DMS79 treated with DMSO at 0.1 percent for 48 hours (cell line): ENCODE measurements around the gene RALGDS.

Source experiments
- DNase-seq: peaks from one replicate; lab custom pipeline; 2025; lab: John Stamatoyannopoulos, UW

RALGDS gene

GRCh38 chr9:133151041-133151440 lies 30.0 kb upstream of the RALGDS start:
- DNase-seq, result no peak

- DNase-seq, result peak; percentile 86
These were observed 28.3 kb upstream of the RALGDS start for GRCh38 chr9:133149130-133150015.

GRCh38 chr9:133148199-133149129 lies 27.4 kb upstream of the RALGDS start:
- DNase-seq, result peak; percentile 21

GRCh38 chr9:133147412-133148198 lies 26.6 kb upstream of the RALGDS start:
- peak; percentile 84 for DNase-seq

GRCh38 chr9:133146746-133147411 lies 25.8 kb upstream of the RALGDS start:
- no peak for DNase-seq

GRCh38 chr9:133144904-133145851 lies 24.1 kb upstream of the RALGDS start:
- no peak for DNase-seq

- DNase-seq, result peak; percentile 67
These were observed 23.3 kb upstream of the RALGDS start for GRCh38 chr9:133144142-133144903.

GRCh38 chr9:133143639-133144141 lies 22.6 kb upstream of the RALGDS start:
- DNase-seq, result no peak

GRCh38 chr9:133142684-133143622 lies 21.9 kb upstream of the RALGDS start:
- DNase-seq, result no peak

- peak; percentile 30 for DNase-seq
These were observed 21.0 kb upstream of the RALGDS start for GRCh38 chr9:133141833-133142595.

GRCh38 chr9:133140606-133141005 lies 19.6 kb upstream of the RALGDS start:
- DNase-seq, result no peak

GRCh38 chr9:133140174-133140505 lies 19.1 kb upstream of the RALGDS start:
- no peak for DNase-seq

- no peak for DNase-seq
These were observed 18.5 kb upstream of the RALGDS start for GRCh38 chr9:133139246-133140173.

GRCh38 chr9:133137451-133138231 lies 16.6 kb upstream of the RALGDS start:
- DNase-seq, result no peak

GRCh38 chr9:133135146-133135745 lies 14.2 kb upstream of the RALGDS start:
- DNase-seq, result peak; percentile 82
